ENCODE results near the gene EMID1. TPM values are rescaled to one million over a fixed set of nuclear protein-coding genes. Genes with fewer than 3 reads are reported as not detected.
A peak's percentile ranks its signal among the peaks of the same experiment; 100 is the strongest.

EMID1 gene
- total RNA-seq, 1 experiment from 2014 or later: 6.1 TPM

DNA sequence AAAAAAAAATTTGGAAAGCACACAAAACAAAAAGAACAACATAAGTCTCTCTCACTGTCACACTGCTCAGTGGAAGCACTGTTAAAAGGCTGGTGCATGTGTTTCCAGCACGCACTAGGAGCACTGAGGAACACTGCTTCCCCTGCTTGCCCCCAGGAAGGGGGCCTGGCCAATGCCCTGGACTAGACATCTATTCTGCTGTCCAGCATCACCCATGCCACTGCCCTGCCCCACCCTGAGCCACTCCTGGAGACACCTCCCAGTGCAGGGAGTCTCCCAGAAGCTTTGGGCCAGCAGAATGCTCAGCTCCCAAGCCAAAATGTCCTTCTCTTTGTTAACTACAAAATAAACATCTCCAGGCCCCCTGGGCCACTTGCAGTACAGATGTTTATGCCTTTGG is 49.7 kb upstream of the EMID1 start:
- H3K36me3 Mint-ChIP-seq: no peaks in the 10 kb centered on the region
- POLR2A ChIA-PET: no interaction called here
- H3K9me3 Mint-ChIP-seq: peaks cover 3% of the 10 kb centered on the region; the same call in 1 of the 2 replicates
- CTCF ChIA-PET: interaction anchor here (0.7 to 4.3 kb wide), 7 partner anchors 13 to 98 kb away, joined by 3 to 66 read pairs (median 4); partner anchors contain the start of gene C22orf31
- DNase-seq (ENCODE audit: low spot score): no peak
- TF ChIP-seq ESRRA (CRISPR knock-in tag; IDR thresholded peaks at IDR 0.05; ENCODE audit: borderline replicate concordance): no peak
- TF ChIP-seq FOXP1 (CRISPR knock-in tag; IDR thresholded peaks at IDR 0.05; ENCODE audit: borderline replicate concordance): no peak
- no peak for TF ChIP-seq CREM (CRISPR knock-in tag; IDR thresholded peaks at IDR 0.05)
- TF ChIP-seq, protein P1, sequence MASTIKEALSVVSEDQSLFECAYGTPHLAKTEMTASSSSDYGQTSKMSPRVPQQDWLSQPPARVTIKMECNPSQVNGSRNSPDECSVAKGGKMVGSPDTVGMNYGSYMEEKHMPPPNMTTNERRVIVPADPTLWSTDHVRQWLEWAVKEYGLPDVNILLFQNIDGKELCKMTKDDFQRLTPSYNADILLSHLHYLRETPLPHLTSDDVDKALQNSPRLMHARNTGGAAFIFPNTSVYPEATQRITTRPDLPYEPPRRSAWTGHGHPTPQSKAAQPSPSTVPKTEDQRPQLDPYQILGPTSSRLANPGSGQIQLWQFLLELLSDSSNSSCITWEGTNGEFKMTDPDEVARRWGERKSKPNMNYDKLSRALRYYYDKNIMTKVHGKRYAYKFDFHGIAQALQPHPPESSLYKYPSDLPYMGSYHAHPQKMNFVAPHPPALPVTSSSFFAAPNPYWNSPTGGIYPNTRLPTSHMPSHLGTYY (CRISPR knock-in tag; IDR thresholded peaks at IDR 0.05): no peak
- TF ChIP-seq, protein P2, sequence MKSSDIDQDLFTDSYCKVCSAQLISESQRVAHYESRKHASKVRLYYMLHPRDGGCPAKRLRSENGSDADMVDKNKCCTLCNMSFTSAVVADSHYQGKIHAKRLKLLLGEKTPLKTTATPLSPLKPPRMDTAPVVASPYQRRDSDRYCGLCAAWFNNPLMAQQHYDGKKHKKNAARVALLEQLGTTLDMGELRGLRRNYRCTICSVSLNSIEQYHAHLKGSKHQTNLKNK (CRISPR knock-in tag; IDR thresholded peaks at IDR 0.05): no peak
- TF ChIP-seq, protein P3, sequence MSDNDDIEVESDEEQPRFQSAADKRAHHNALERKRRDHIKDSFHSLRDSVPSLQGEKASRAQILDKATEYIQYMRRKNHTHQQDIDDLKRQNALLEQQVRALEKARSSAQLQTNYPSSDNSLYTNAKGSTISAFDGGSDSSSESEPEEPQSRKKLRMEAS (CRISPR knock-in tag; IDR thresholded peaks at IDR 0.05): no peak
- 0 out of 2 replicates have a peak, but pooled peaks cover 2% of the 10 kb centered on the region for H3K27me3 Mint-ChIP-seq (ENCODE audit: low read depth)
- no peak overlapping the region for H3K27ac Mint-ChIP-seq
- peaks cover 44% of the 10 kb centered on the region for H3K4me1 Mint-ChIP-seq
- H3K4me3 Mint-ChIP-seq: no peak overlapping the region
- no peak for ATAC-seq

DNA sequence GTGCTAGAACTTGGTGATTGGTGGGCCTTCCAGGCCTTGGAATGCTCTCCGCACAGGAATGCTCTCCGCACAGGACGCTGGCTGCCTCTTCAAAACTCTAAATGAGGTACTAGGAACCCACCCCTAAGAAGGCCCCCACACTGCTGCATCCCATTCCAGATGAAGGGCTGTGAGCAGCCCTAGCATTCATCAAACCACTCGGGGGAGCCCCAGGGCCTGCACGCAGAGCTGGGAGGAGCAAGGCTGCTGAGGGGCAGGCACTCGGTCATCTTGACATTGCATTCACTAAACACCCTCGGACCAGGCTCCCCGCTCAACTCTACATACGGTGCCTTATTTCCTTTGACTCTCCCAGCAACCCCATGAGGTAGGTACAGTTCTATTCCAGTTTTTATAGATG is 49.2 kb upstream of the EMID1 start:
- ATAC-seq: peak; percentile 80
- DNase-seq (ENCODE audit: low spot score): peak; percentile 69
- TF ChIP-seq, protein P4, sequence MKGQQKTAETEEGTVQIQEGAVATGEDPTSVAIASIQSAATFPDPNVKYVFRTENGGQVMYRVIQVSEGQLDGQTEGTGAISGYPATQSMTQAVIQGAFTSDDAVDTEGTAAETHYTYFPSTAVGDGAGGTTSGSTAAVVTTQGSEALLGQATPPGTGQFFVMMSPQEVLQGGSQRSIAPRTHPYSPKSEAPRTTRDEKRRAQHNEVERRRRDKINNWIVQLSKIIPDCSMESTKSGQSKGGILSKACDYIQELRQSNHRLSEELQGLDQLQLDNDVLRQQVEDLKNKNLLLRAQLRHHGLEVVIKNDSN (CRISPR knock-in tag; IDR thresholded peaks at IDR 0.05): no peak
- TF ChIP-seq RORB (CRISPR knock-in tag; IDR thresholded peaks at IDR 0.05): no peak
- TF ChIP-seq, protein P5, sequence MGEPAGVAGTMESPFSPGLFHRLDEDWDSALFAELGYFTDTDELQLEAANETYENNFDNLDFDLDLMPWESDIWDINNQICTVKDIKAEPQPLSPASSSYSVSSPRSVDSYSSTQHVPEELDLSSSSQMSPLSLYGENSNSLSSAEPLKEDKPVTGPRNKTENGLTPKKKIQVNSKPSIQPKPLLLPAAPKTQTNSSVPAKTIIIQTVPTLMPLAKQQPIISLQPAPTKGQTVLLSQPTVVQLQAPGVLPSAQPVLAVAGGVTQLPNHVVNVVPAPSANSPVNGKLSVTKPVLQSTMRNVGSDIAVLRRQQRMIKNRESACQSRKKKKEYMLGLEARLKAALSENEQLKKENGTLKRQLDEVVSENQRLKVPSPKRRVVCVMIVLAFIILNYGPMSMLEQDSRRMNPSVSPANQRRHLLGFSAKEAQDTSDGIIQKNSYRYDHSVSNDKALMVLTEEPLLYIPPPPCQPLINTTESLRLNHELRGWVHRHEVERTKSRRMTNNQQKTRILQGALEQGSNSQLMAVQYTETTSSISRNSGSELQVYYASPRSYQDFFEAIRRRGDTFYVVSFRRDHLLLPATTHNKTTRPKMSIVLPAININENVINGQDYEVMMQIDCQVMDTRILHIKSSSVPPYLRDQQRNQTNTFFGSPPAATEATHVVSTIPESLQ (CRISPR knock-in tag; IDR thresholded peaks at IDR 0.05): no peak
- TF ChIP-seq, protein P3 (CRISPR knock-in tag; IDR thresholded peaks at IDR 0.05): no peak
- TF ChIP-seq, protein P6, sequence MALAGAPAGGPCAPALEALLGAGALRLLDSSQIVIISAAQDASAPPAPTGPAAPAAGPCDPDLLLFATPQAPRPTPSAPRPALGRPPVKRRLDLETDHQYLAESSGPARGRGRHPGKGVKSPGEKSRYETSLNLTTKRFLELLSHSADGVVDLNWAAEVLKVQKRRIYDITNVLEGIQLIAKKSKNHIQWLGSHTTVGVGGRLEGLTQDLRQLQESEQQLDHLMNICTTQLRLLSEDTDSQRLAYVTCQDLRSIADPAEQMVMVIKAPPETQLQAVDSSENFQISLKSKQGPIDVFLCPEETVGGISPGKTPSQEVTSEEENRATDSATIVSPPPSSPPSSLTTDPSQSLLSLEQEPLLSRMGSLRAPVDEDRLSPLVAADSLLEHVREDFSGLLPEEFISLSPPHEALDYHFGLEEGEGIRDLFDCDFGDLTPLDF (CRISPR knock-in tag; IDR thresholded peaks at IDR 0.05): no peak
- TF ChIP-seq CREM (CRISPR knock-in tag; IDR thresholded peaks at IDR 0.05): no peak
- TF ChIP-seq, protein P7, sequence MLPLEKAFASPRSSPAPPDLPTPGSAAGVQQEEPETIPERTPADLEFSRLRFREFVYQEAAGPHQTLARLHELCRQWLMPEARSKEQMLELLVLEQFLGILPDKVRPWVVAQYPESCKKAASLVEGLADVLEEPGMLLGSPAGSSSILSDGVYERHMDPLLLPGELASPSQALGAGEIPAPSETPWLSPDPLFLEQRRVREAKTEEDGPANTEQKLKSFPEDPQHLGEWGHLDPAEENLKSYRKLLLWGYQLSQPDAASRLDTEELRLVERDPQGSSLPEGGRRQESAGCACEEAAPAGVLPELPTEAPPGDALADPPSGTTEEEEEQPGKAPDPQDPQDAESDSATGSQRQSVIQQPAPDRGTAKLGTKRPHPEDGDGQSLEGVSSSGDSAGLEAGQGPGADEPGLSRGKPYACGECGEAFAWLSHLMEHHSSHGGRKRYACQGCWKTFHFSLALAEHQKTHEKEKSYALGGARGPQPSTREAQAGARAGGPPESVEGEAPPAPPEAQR (CRISPR knock-in tag; IDR thresholded peaks at IDR 0.05): no peak
- TF ChIP-seq, protein P8, sequence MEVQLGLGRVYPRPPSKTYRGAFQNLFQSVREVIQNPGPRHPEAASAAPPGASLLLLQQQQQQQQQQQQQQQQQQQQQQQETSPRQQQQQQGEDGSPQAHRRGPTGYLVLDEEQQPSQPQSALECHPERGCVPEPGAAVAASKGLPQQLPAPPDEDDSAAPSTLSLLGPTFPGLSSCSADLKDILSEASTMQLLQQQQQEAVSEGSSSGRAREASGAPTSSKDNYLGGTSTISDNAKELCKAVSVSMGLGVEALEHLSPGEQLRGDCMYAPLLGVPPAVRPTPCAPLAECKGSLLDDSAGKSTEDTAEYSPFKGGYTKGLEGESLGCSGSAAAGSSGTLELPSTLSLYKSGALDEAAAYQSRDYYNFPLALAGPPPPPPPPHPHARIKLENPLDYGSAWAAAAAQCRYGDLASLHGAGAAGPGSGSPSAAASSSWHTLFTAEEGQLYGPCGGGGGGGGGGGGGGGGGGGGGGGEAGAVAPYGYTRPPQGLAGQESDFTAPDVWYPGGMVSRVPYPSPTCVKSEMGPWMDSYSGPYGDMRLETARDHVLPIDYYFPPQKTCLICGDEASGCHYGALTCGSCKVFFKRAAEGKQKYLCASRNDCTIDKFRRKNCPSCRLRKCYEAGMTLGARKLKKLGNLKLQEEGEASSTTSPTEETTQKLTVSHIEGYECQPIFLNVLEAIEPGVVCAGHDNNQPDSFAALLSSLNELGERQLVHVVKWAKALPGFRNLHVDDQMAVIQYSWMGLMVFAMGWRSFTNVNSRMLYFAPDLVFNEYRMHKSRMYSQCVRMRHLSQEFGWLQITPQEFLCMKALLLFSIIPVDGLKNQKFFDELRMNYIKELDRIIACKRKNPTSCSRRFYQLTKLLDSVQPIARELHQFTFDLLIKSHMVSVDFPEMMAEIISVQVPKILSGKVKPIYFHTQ (CRISPR knock-in tag; IDR thresholded peaks at IDR 0.05): no peak
- TF ChIP-seq EMX1 (CRISPR knock-in tag; IDR thresholded peaks at IDR 0.05): no peak
- TF ChIP-seq, protein P9, sequence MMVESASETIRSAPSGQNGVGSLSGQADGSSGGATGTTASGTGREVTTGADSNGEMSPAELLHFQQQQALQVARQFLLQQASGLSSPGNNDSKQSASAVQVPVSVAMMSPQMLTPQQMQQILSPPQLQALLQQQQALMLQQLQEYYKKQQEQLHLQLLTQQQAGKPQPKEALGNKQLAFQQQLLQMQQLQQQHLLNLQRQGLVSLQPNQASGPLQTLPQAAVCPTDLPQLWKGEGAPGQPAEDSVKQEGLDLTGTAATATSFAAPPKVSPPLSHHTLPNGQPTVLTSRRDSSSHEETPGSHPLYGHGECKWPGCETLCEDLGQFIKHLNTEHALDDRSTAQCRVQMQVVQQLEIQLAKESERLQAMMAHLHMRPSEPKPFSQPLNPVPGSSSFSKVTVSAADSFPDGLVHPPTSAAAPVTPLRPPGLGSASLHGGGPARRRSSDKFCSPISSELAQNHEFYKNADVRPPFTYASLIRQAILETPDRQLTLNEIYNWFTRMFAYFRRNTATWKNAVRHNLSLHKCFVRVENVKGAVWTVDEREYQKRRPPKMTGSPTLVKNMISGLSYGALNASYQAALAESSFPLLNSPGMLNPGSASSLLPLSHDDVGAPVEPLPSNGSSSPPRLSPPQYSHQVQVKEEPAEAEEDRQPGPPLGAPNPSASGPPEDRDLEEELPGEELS (CRISPR knock-in tag; IDR thresholded peaks at IDR 0.05): no peak
- no peak for TF ChIP-seq FOXP1 (CRISPR knock-in tag; IDR thresholded peaks at IDR 0.05; ENCODE audit: borderline replicate concordance)
- TF ChIP-seq, protein P10, sequence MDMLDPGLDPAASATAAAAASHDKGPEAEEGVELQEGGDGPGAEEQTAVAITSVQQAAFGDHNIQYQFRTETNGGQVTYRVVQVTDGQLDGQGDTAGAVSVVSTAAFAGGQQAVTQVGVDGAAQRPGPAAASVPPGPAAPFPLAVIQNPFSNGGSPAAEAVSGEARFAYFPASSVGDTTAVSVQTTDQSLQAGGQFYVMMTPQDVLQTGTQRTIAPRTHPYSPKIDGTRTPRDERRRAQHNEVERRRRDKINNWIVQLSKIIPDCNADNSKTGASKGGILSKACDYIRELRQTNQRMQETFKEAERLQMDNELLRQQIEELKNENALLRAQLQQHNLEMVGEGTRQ (CRISPR knock-in tag; IDR thresholded peaks at IDR 0.05): no peak
- no peak for TF ChIP-seq ZNF263 (CRISPR knock-in tag; IDR thresholded peaks at IDR 0.05; ENCODE audit: low read depth)
- TF ChIP-seq JAZF1 (CRISPR knock-in tag; IDR thresholded peaks at IDR 0.05): no peak
- no peak for TF ChIP-seq TEAD1 (CRISPR knock-in tag; IDR thresholded peaks at IDR 0.05)
- no peak for TF ChIP-seq TP53 (CRISPR knock-in tag; IDR thresholded peaks at IDR 0.05)
- peaks cover 39% of the 10 kb centered on the region for H3K4me1 Mint-ChIP-seq
- CTCF ChIA-PET: interaction anchor here (0.6 to 4.3 kb wide), 9 partner anchors 14 to 102 kb away, joined by 3 to 66 read pairs (median 4); partner anchors contain the start of gene C22orf31
- H3K36me3 Mint-ChIP-seq: no peaks in the 10 kb centered on the region
- H3K27me3 Mint-ChIP-seq (ENCODE audit: low read depth): 0 out of 2 replicates have a peak, but pooled peaks cover 2% of the 10 kb centered on the region
- POLR2A ChIA-PET: no interaction called here
- peaks cover 3% of the 10 kb centered on the region; the same call in 1 of the 2 replicates for H3K9me3 Mint-ChIP-seq
- H3K27ac Mint-ChIP-seq: no peak overlapping the region
- no peak overlapping the region for H3K4me3 Mint-ChIP-seq

All from WTC11 (cell line).